MG63 (cell line): ENCODE results near the gene CYP26B1. TPM values are rescaled to one million over a fixed set of nuclear protein-coding genes. Genes with fewer than 3 reads are reported as not detected.
A peak's percentile ranks its signal among the peaks of the same experiment; 100 is the strongest.

Source experiments
- DNase-seq: peaks from one replicate; pipeline ENCODE4 v3.0.0-alpha.2; 2020
- H3K27me3 ChIP-seq: fragments of 250-450 bp; sonication (Bioruptor Pico); 2 replicates; pipeline ENCODE4 v1.5.1; 2020; ENCODE audit warnings: mild to moderate bottlenecking, moderate library complexity
- H3K36me3 ChIP-seq: fragments of 250-450 bp; sonication (Bioruptor Pico); 2 replicates; pipeline ENCODE4 v1.5.1; 2020; ENCODE audit warnings: mild to moderate bottlenecking, moderate library complexity
- H3K4me3 ChIP-seq: fragments of 250-450 bp; sonication (Bioruptor Pico); 2 replicates; pipeline ENCODE4 v1.5.1; 2020; ENCODE audit warnings: mild to moderate bottlenecking, moderate library complexity
- H3K9me3 ChIP-seq: fragments of 250-450 bp; sonication (Bioruptor Pico); 2 replicates; pipeline ENCODE4 v1.5.1; 2020; ENCODE audit warnings: mild to moderate bottlenecking, moderate library complexity
- total RNA-seq: library from RNA; depleted of rRNA; stranded (reverse); fragments of >200 nt; shearing (Covaris generic); gene quantifications from 2 replicates; pipeline ENCODE4 v1.2.3, GENCODE V29; 2014; ENCODE audit warnings: low replicate concordance

CYP26B1 gene
- total RNA-seq, 1 experiment from 2014 or later: 10.6 TPM

GRCh38 chr2:72138011-72138881, 9.4 kb downstream of the CYP26B1 start:
- no peaks in the 10 kb centered on the region for H3K9me3 ChIP-seq
- H3K27me3 ChIP-seq: no peaks in the 10 kb centered on the region
- peaks cover 64% of the 10 kb centered on the region for H3K36me3 ChIP-seq
- no peak for DNase-seq
- no peak overlapping the region for H3K4me3 ChIP-seq

GRCh38 chr2:72137498-72138010, 10.1 kb downstream of the CYP26B1 start:
- Histone ChIP-seq H3K4me3 (no peak overlapping the region), H3K9me3 (no peaks in the 10 kb centered on the region), H3K36me3 (peaks cover 66% of the 10 kb centered on the region), H3K27me3 (no peaks in the 10 kb centered on the region)
- peak; percentile 50 for DNase-seq

GRCh38 chr2:72136933-72137497, 10.6 kb downstream of the CYP26B1 start:
- Histone ChIP-seq H3K27me3 (no peaks in the 10 kb centered on the region), H3K36me3 (peaks cover 66% of the 10 kb centered on the region), H3K9me3 (no peaks in the 10 kb centered on the region), H3K4me3 (no peak overlapping the region)
- no peak for DNase-seq

- H3K4me3 ChIP-seq: no peak overlapping the region
- DNase-seq: no peak
- peaks cover 68% of the 10 kb centered on the region for H3K36me3 ChIP-seq
- H3K9me3 ChIP-seq: no peaks in the 10 kb centered on the region
- H3K27me3 ChIP-seq: no peaks in the 10 kb centered on the region
Observed at GRCh38 chr2:72136331-72136730, 11.3 kb downstream of the CYP26B1 start.

GRCh38 chr2:72135921-72136320, 11.7 kb downstream of the CYP26B1 start:
- Histone ChIP-seq H3K36me3 (peaks cover 68% of the 10 kb centered on the region), H3K4me3 (no peak overlapping the region)

GRCh38 chr2:72134997-72135800, 12.5 kb downstream of the CYP26B1 start:
- H3K9me3 ChIP-seq: no peaks in the 10 kb centered on the region
- no peak overlapping the region for H3K4me3 ChIP-seq
- no peak for DNase-seq
- H3K27me3 ChIP-seq: no peaks in the 10 kb centered on the region
- H3K36me3 ChIP-seq: peaks cover 73% of the 10 kb centered on the region

More at GRCh38 chr2:72135921-72136320, 11.7 kb downstream of the CYP26B1 start:
- no peaks in the 10 kb centered on the region for H3K27me3 ChIP-seq
- no peak for DNase-seq
- H3K9me3 ChIP-seq: no peaks in the 10 kb centered on the region

- no peak for DNase-seq
- Histone ChIP-seq H3K9me3 (no peaks in the 10 kb centered on the region), H3K4me3 (no peak overlapping the region), H3K27me3 (no peaks in the 10 kb centered on the region), H3K36me3 (peaks cover 73% of the 10 kb centered on the region)
Observed at GRCh38 chr2:72134408-72134996, 13.2 kb downstream of the CYP26B1 start.

GRCh38 chr2:72133721-72134407, 13.8 kb downstream of the CYP26B1 start:
- Histone ChIP-seq H3K27me3 (no peaks in the 10 kb centered on the region), H3K9me3 (no peaks in the 10 kb centered on the region)
- no peak for DNase-seq

GRCh38 chr2:72132981-72133720, 14.5 kb downstream of the CYP26B1 start:
- DNase-seq: no peak
- no peaks in the 10 kb centered on the region for H3K9me3 ChIP-seq
- H3K36me3 ChIP-seq: peaks cover 65% of the 10 kb centered on the region
- no peak overlapping the region for H3K4me3 ChIP-seq
- H3K27me3 ChIP-seq: no peaks in the 10 kb centered on the region

More at GRCh38 chr2:72133721-72134407, 13.8 kb downstream of the CYP26B1 start:
- H3K36me3 ChIP-seq: peaks cover 69% of the 10 kb centered on the region
- H3K4me3 ChIP-seq: no peak overlapping the region

GRCh38 chr2:72131916-72132841, 15.5 kb downstream of the CYP26B1 start:
- no peak overlapping the region for H3K4me3 ChIP-seq
- DNase-seq: no peak
- H3K9me3 ChIP-seq: no peaks in the 10 kb centered on the region
- H3K36me3 ChIP-seq: peaks cover 59% of the 10 kb centered on the region
- H3K27me3 ChIP-seq: no peaks in the 10 kb centered on the region

GRCh38 chr2:72131371-72131891, 16.2 kb downstream of the CYP26B1 start:
- DNase-seq: no peak
- H3K27me3 ChIP-seq: no peaks in the 10 kb centered on the region
- H3K36me3 ChIP-seq: peaks cover 53% of the 10 kb centered on the region
- H3K9me3 ChIP-seq: no peaks in the 10 kb centered on the region
- no peak overlapping the region for H3K4me3 ChIP-seq

GRCh38 chr2:72130659-72131360, 16.9 kb downstream of the CYP26B1 start:
- no peak overlapping the region for H3K4me3 ChIP-seq
- peaks cover 52% of the 10 kb centered on the region for H3K36me3 ChIP-seq
- DNase-seq: no peak
- H3K27me3 ChIP-seq: no peaks in the 10 kb centered on the region
- H3K9me3 ChIP-seq: no peaks in the 10 kb centered on the region

- no peak for DNase-seq
- Histone ChIP-seq H3K27me3 (no peaks in the 10 kb centered on the region), H3K9me3 (no peaks in the 10 kb centered on the region), H3K36me3 (peaks cover 47% of the 10 kb centered on the region), H3K4me3 (no peak overlapping the region)
Observed at GRCh38 chr2:72129681-72130340, 17.9 kb downstream of the CYP26B1 start.
